ENCODE measurements around the gene PKP3.
A peak's percentile ranks its signal among the peaks of the same experiment; 100 is the strongest.
"Not testable (repeated sequence)": the region's sequence is repeated elsewhere in the genome, so short reads cannot be mapped to it uniquely, and the experiment has no call there.

Gene PKP3

DNA sequence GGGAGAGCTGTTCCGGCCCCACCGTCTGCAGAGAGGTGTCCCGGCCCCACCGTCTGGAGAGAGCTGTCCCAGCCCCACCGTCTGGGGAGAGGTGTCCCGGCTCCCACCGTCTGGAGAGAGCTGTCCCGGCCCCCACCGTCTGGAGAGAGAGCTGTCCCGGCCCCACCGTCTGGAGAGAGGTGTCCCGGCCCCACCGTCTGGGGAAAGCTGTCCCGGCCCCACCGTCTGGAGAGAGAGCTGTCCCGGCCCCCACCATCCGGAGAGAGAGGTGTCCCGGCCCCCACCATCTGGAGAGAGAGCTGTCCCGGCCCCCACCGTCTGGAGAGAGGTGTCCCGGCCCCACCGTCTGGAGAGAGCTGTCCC lies 30.6 kb upstream of the PKP3 start:
- DNase-seq, result not testable (repeated sequence)

DNA sequence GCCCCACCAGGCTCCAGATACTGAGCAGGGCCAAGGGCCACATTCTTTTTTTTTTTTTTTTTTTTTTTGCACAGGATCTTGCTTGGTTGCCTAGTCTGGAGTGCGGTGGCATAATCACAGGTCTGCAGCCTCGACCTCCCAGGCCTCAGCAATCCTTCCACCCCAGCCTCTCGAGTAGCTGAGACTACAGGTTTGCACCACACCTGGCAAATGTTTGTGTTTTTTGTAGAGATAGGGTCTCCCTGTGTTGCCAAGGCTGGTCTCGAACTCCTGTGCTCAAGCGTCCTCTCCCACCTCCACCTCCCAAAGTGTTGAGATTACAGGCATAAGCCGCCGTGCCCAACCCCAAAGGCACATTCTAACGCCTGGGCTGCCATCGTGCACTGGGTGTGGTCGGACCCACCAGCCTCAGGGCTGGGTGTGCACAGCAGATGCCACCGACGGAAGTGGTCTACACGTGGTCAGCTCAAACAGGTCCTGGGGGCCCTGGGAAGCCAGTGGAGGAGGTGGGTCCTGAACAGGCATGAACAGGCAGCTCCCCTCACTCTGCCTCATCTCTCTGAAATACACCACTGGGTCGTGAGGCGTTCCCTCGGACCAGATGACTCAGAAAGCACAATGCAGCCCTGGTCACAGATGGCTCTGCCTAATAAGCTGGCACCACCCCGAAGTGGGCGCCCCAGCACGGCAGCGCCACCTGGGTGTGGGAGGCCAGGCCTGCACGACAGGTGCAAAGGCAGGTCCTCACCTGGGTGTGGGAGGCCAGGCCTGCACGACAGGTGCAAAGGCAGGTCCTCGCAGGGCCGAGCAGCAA lies 29.9 kb upstream of the PKP3 start:
- DNase-seq, result peak; percentile 74

DNA sequence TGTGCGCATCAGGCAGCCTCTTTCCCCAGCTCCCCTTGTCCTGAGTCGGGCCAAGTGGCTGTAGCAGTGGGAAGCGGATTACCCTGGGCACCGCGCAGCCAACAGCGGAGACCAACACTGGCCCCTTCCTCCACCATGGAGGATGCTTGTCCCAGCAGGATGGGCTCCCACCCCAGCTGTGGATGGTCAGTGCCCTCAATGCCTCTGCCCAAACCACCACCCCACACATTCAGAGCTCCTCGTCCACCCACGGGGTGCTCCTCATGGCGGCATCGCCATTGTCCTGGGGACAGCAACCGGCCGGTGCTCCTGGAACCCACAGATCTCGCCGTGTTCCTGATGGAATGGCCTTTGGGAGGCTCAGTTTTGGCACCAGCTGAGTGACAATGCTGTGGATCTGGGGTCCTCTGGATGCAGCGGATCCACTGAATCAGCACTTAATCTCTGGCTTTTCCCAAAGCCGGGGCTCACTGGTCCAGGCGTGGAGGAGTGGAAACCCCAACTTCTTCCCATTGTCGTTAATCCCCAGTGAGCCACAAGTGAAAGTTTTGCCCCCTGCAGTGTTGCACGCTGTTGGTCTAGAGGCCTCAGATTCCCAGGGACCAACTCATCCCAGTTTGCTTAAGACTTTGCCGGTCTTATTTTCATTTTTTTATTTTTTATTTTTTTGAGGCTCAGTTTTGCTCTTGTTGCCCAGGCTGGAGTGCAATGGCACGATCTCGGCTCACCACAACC lies 28.9 kb upstream of the PKP3 start:
- no peak for DNase-seq

DNA sequence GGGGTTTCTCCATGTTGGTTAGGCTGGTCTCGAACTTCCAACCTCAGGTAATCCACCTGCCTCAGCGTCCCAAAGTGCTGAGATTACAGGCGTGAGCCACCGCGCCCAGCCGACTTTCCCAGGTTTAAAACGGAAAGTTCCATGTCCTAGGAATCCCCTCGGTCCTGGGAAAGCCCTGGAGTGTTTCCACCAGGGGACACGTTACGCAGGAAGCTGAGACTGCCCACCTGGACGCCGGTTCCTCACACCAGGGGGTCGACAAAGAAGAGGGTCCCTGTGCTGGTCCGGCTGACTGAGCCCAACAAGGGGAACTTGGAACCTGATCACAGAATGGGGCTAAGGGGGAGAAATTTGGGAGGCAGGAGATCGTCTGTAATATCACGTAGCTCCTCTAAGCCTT lies 28.2 kb upstream of the PKP3 start:
- no peak for DNase-seq

DNA sequence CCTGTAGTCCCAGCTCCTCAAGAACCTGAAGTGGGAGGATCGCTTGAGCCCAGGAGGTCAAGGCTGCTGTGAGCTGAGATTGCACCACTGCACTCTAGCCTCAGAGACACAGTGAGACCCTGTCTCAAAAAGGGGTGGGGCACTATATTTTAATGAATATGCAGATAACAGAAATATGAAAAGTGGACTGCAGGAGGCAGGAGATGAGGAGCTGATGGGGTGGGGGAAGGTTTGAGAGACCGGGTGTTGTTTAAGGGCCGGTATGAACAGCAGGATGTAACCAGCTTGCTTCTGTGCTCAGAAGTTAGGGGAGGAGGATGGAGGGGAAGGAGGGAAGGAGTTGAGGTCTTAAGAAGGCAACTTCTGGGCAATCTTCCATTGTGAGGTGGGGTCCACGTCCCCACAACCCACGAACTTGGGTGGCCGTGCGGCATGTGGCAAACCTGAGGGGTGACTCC lies 26.0 kb upstream of the PKP3 start:
- no peak for DNase-seq

DNA sequence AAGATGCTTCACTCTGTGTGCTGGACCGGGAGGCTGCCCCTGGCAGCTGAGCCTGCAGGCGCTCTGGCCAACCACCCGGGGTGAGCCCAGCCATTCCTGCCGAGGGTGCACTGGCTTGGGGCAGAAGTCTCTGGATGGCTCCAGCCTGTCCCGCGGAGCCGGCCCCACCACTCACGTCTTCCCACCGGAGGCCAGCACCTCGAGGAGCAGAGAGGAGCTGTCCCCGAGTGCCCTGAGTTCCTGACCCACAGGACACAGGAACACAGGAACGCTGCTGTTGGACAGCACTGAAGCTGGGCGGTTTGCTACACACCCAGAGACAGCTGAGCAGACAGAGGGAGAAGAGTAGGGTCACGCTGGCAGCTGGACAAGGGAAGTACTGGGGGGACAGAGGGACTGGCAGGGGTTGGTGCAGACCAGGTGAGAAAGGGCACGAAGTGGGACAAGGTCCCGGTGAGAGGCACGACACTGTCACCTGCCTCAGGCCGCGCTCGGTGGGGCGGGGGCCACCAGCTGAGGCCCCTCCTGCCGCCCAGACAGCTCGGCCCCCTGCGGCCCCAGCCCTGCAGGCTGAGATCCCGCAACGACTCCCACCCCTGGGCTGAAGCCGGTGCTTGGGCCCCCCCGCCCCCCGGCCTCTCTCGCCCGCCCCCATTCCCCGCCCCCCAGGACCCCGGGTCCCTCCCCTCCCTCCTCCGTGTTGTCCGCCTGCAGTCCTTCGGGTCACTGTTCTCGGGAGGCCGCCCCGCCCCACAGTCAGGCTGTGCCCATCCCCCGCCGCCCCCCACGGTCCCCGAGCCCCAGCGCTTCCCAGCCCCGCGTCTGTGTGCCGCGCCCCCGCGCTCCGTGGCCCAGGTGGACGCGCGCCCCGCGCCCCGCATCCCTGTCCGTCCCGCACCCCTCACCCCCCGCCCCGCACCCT lies 25.3 kb upstream of the PKP3 start:
- DNase-seq, result no peak

DNA sequence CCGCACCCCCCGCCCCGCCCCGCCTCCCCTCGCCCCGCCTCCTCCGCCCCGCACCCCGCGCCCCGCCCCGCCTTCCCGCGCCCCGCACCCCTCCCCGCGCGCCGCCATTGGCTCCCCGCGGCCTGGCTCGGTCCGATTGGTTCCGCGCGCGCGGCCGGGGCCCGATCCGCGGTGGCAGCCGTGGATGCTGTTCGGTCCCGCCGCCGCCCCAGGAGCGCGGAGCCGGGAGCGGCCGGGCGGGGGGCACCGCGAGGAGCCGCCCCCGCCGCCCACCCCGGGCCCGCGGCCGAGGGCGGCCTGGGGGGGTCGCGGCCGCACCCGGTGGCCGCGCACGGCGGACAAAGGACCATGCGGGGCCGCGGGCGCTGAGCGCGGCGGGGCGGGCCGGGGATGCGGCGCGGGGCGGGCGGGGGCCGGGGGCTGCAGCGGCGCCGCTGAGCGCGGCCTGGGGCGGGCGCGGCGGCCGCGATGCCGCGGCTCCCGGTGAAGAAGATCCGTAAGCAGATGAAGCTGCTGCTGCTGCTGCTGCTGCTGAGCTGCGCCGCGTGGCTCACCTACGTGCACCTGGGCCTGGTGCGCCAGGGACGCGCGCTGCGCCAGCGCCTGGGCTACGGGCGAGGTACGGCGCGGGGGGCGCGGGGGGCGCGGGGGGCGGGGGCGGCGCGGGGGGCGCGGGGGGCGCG lies 24.5 kb upstream of the PKP3 start, which contains the start of gene B4GALNT4:
TSS of gene B4GALNT4 (plus strand) at position 164 of the 683 bp plus-strand sequence. CDS start at position 469, 305 bp downstream.
- DNase-seq, result peak; percentile 40

DNA sequence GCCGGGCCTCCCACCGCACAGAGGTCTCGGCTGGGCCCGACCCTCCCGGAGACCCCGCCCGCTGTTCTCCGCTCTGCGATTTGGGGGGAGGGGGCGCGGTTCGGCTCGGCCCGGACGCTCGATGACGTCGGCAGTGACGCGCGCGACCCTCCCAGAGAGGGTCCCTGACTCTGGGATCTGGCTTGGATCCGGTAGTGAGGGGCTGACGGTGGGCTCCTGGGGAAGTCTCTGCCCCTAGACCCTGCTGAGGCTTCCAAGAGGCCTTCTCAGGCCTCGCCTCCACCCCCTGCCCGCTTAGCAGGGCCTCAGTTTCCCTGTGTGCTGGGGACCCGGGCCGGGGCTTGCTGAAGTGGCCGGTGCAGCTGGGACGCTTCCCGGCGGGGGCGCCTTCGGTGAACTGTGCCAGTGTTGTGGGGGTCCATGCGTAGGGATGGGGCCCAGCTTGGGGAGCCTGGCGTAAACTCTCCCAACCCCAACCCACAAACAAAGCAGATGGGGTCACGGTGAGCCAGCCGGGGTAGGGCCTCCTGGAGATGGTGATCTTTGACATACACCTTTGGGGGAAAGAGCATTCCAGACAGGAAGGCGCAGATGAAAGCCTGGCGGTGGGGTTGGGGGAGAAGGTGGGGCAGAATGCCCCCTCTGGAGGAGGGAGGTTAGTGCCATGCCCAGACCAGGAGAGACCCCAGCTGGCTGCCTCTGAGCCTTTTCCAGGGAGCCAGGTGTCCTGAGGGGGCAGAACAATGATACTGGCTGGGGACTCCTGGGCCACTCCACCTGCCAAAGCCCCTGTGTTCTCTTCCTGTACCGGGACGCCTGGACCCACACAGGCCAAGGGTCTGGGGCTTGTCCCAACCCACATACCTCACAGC lies 23.7 kb upstream of the PKP3 start:
- DNase-seq, result no peak

DNA sequence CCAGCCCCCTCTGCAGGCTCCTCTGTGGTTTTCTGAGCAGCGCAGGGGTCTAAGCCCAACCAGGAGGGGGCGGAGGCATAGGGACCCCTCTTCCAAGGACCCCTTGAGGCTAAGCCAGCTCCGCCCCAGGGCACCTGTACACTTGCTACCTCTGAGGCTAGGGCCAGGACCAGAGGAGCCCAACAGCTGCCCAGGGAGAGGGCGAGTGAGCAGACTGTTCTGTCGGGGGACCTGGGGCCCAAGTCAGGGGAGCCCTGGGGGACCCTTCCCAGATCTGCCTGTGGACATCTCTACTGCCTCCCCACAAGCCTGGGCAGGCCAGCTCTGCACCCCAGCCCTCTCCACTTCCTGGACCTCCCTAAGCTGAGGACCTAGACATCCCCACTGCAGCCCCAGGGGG lies 23.0 kb upstream of the PKP3 start:
- no peak for DNase-seq

DNA sequence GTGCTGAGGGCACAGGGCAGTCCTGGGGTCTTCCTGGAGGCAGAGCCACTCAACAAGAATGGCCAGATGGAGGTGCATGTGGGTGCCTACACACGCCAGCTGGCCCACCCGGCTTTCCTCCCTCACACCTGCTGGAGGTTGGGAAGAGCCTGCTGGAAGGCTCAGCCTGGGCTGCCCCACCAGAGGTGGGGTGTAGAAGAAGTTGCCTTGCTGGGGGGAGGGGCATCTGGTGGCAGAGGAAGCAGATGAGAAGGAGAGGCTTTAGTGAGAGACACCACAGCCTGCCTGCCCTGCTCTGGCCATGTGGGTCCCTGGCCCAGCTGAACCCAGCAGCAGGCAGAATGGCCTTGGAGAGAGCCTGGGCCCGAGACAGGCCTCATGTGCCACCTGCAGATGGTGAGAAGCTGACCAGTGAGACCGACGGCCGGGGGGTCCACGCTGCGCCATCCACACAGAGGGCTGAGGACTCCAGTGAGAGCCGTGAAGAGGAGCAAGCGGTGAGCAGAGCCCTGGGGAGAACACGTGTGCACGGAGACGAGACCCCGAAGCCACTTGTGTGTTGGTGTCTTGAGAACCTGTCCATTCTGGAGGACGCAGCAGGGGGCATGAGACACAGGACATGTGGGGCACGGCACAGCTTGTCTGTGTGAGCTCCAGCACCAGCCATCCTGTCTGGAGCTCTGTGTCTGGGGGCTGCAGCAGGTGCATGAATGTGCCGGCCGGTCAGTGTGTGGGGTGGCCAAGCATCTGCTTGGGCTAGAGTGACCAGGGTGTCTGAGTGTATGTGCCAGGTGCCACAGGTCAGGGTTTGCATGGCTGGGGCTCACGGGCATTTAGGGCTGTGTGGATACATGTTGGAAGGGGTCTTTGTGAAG lies 22.1 kb upstream of the PKP3 start:
- no peak for DNase-seq

DNA sequence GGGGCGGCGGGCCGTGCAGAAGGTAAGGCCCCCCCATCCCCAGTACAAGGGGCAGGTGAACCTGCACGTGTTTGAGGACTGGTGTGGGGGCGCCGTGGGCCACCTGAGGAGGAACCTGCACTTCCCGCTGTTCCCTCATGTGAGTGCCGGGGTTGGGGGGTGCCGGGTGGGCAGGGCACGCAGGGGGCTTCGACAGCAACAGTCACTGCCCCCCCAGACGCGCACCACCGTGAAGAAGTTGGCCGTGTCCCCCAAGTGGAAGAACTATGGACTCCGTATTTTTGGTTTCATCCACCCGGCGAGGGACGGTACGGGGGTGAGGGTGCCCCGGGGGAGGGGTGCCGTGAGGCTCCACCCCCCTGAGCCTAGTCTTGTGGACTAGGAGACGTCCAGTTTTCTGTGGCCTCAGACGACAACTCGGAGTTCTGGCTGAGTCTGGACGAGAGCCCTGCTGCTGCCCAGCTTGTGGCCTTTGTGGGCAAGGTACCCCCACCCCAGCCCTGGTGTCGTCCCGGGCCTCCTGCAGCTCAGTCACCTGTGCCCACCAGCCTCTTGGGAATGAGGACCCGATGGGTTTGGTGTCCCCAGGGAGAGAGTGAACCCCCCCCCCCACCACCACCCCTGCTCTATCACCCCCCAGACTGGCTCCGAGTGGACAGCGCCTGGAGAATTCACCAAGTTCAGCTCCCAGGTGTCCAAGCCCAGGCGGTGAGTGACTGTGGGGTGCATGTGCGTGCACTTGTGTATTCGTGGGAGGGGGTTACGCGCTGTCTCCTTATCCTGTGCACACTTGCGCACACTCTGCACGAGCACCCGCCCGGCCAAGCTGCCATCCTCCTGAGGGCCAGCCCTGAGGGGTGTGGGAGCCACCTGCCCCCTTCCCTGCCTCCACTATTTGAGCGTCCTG lies 20.9 kb upstream of the PKP3 start:
- no peak for DNase-seq

DNA sequence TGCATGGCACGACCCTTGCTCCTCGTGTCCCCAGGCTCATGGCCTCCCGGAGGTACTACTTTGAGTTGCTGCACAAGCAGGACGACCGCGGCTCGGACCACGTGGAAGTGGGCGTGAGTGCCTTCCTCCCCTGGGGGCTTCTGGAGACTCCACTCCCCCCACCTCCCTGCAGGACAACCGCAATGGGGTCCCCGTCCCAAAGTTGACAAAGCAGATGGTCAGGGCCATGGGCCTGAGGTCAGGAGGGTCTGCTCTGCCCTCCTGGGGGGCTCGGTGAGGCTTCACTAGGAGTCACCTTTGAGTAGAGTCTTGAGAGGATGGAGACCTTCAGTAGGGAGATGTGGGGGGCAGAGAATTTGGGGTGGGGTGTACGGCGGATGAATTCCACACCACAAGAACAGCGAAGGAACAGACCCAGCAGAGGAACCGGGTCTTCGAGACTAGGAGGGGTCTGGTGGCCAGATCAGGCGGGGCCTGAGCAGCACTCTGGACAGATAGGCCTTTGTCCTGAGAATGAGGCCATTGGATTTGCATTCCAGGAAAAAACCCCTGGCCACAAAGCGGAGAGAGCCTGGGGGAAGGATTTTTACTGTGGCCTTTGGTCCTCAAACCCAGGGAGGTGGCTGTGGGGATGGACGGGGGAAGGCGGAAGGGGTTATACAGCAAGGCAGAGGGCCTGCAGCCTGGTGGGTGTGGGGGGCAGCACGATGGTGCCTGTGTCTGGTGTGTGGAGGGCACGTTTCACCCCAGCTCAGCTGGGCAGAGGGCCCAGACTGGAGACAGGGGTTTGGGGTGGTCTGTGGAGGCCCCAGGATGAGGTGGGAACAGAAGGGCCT lies 20.1 kb upstream of the PKP3 start:
- DNase-seq, result no peak

DNA sequence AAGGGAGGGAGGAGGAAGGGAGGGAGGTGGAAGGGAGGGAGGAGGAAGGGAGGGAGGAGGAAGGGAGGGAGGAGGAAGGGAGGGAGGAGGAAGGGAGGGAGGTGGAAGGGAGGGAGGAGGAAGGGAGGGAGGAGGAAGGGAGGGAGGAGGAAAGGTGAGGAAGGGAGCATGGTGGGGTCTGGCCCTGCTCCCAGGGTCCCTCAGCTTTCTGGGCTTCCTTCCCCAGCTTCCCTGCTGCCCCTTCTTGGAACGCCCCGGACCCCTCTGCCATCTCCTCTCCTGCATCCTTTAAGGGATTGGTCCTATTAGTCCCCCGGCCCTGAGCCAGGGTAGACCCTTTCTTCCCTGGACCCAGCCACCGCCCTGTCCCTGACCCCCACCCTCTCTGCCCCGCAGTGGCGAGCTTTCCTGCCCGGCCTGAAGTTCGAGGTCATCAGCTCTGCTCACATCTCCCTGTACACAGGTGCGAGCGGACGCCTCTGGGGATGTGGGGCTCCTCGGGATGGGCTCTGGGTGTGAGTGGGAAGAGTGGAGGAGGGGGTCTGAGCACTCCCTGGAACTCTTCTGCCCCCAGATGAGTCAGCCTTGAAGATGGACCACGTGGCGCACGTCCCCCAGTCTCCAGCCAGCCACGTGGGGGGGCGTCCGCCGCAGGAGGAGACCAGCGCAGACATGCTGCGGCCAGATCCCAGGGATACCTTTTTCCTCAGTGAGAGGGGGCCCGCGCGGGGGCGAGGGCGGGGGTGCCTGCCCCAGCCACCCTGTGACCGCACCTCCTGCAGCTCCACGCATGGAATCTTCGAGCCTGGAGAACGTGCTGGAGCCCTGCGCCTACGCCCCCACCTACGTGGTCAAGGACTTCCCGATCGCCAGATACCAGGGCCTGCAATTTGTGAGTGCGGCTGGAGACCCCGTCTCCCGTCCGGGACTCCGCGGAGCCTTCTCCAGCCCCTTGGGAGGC lies 18.7 kb upstream of the PKP3 start:
- DNase-seq, result no peak

DNA sequence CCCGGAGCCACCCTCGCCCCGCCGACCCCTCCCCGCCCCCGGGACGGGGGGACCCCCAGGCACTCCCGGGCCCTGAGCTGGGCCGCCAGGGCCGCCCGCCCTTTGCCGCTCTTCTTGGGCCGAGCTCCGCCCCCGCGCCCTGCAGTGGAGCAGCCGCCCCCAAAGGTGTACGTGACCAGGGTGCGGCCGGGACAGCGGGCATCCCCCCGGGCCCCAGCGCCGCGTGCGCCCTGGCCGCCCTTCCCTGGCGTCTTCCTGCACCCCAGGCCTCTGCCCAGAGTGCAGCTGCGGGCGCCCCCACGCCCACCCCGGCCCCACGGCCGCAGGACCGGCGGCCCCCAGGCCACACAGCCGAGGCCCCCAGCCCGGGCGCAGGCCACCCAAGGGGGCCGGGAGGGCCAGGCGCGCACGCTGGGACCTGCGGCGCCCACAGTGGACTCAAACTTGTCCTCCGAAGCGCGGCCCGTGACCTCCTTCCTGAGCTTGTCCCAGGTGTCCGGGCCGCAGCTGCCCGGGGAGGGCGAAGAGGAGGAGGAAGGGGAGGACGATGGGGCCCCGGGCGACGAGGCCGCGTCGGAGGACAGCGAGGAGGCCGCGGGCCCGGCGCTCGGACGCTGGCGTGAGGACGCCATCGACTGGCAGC lies 17.4 kb upstream of the PKP3 start:
- no peak for DNase-seq

DNA sequence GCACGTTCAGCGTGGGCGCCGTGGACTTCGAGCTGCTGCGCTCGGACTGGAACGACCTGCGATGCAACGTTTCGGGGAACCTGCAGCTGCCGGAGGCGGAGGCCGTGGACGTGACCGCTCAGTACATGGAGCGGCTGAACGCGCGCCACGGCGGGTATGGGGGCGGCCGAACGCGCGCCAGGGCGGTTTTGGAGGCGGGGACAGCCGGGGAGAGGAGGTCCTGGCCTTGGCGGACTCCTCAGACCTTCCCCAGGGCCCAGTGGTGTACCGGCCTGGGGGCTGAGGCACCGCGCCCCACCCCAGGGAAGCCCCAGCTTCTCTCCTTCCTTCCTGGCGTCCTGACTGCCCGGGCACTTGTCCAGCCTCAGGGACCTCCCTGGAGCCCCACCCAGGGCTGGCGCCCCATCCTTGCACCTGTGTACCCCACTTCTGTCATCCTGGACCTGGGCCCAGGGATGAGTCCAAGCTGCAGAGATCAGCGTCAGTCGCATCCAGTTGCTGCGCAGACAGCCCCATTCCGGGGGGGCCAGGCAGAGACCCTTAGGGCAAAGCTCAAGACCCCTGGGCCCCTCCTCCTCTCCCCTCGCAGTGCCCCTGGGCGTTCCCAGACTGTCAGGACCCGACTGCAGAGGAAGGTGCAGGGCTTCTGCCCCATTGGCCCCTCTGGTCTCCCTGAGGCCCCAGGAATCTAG lies 16.7 kb upstream of the PKP3 start:
- DNase-seq, result no peak

DNA sequence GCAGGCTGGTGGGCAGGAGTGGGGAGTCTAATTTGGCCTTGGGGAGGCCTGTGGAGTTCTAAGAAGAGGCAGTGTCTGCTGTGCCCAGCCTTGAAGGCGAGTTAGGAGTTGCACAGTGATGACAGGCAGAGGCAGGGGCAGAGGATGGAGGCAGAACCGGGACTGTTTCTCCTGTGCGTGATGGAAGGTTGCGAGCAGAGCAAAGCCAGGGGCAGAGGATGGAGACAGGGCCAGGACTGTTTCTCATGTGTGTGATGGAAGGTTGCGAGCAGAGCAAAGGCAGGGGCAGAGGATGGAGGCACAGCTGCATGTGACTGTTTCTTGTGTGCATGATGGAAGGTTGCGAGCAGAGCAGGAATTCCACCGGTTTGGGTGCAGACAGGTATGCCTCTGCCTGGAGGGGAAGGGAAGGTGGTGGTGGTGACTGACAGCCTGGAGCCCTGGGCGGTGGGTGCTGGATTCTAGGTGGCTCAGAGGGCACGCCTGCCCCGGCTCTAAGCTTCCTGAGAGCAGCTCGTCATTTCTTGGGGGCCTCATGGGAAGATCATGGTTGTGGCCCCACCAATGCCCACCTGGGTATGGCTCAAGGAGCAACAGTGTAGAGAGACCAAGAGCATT lies 16.0 kb upstream of the PKP3 start:
- no peak for DNase-seq

Measured in NCI-H345 (cell line).